ENCODE results near the gene APP. TPM values are rescaled to one million over a fixed set of nuclear protein-coding genes. Genes with fewer than 3 reads are reported as not detected.

APP gene
- total RNA-seq, 4 donors from 2014 or later = 197 to 380 (median 296) TPM

DNA sequence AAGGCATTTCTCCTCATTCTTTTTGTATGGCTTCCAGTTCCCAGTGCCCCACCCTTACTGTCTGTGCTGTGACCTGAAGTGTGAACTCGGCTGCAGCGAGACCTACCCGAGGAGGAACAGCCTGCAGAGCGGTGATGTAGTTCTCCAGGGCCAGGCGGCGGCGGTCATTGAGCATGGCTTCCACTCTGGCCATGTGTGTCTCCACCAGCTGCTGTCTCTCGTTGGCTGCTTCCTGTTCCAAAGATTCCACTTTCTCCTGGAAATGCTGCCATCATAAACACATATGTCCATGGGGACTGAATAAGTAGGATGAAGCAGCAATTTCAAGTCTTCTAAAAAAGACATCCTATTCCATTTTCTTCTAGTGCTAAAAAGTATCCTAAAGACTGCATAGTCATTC, 195.6 kb downstream of the APP start:
- TF ChIP-seq, protein P1, sequence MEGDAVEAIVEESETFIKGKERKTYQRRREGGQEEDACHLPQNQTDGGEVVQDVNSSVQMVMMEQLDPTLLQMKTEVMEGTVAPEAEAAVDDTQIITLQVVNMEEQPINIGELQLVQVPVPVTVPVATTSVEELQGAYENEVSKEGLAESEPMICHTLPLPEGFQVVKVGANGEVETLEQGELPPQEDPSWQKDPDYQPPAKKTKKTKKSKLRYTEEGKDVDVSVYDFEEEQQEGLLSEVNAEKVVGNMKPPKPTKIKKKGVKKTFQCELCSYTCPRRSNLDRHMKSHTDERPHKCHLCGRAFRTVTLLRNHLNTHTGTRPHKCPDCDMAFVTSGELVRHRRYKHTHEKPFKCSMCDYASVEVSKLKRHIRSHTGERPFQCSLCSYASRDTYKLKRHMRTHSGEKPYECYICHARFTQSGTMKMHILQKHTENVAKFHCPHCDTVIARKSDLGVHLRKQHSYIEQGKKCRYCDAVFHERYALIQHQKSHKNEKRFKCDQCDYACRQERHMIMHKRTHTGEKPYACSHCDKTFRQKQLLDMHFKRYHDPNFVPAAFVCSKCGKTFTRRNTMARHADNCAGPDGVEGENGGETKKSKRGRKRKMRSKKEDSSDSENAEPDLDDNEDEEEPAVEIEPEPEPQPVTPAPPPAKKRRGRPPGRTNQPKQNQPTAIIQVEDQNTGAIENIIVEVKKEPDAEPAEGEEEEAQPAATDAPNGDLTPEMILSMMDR (IDR thresholded peaks at IDR 0.05) = no peak
- DNase-seq (ENCODE audit: low spot score) (no peak), ATAC-seq (ENCODE audit: low FRiP score) (no peak)

DNA sequence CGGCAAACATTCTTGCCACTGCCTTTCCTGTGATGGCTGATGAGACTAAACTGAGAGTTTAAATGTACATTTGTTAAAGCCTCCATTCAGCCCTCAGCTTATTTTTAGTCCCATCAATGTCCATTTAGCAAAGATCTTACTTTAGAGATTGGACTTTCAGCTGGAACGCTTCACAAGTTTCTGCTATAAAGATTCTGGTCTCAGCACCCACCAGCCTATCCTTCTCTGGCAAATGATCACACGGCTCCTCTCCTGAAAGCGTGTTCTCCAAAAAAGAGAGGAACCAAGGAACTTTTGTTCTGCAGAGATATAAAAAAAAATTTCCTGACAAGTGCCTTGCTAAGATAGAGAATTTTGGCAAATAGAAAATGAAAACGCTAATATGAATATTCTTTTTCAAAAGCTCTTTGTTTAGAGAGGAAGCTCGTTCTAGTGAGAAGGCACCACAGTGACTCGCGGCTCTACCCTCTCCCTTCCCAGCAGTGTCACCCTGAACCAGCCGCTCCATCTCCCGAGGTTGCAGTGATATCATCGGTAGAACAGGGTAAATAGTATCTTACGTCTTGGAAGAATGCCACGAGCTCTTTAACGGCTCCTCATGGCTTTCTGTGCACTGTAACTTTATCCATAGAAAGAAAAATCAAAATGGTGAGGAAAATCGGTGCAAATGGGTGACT, 200.2 kb downstream of the APP start:
- TF ChIP-seq, protein P1 (IDR thresholded peaks at IDR 0.05) = no peak
- no peak for ATAC-seq (ENCODE audit: low FRiP score)
- no peak for DNase-seq (ENCODE audit: low spot score)

DNA sequence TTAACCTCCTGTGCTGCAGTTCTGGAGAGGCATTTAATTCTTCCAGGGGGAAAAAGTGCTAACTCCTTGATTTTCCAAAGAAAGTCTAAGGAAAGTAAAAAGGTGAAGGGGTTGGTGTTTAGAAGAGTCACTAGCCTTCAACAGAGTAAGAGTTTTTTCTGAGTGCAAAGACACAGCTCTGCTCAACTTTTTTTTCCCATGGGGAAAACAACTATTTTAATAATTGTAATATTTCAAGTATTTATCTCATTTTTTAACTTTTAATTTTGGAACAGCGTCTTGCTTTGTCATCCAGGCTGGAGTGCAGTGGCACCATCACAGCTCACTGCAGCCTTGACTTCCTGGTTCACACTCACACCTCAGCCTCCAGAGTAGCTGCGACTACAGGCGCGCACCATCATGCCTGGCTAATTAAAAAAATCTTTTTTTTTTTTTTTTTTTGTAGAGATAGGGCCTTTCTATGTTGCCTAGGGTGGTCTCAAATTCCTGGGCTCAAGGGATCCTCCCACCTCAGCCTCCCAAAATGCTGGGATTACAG, 202.6 kb downstream of the APP start:
- ATAC-seq (ENCODE audit: low FRiP score) (no peak), DNase-seq (ENCODE audit: low spot score) (no peak)
- TF ChIP-seq, protein P1 (IDR thresholded peaks at IDR 0.05) = no peak

DNA sequence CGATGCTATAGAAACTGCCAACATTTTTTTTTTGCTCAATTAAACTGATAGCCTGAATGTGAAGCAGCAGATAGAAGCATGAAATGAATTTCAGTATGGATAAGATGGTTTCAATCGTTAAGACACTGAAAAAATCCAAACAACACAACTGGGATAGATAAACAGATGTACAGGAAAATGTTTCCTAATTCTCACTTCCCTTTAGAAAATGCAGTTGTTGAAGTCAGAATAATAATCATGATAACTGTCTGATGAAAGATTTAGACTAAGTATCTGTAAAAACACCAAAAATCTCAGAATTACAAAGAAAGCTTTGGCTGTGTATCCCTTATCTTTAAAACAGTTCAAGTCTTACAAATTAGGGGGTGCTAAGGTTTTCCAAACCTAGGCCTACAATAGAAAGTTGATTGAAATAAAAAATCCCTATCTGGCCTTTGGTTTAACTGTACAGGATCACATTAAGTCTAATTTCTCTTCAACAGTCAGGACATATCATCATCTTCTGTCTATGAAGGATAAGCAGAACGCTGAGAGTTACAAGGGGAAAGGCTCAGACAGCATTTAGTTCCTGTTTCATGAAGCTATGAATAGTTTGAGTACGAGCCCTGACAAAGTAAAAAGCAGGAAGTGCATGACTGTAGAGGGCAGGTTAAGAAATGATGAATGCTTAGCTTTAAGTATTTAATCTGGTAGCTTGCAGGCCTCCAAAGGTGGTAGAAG, 203.2 kb downstream of the APP start:
- DNase-seq (ENCODE audit: low spot score) (no peak), ATAC-seq (ENCODE audit: low FRiP score) (no peak)
- TF ChIP-seq, protein P1 (IDR thresholded peaks at IDR 0.05) = no peak

DNA sequence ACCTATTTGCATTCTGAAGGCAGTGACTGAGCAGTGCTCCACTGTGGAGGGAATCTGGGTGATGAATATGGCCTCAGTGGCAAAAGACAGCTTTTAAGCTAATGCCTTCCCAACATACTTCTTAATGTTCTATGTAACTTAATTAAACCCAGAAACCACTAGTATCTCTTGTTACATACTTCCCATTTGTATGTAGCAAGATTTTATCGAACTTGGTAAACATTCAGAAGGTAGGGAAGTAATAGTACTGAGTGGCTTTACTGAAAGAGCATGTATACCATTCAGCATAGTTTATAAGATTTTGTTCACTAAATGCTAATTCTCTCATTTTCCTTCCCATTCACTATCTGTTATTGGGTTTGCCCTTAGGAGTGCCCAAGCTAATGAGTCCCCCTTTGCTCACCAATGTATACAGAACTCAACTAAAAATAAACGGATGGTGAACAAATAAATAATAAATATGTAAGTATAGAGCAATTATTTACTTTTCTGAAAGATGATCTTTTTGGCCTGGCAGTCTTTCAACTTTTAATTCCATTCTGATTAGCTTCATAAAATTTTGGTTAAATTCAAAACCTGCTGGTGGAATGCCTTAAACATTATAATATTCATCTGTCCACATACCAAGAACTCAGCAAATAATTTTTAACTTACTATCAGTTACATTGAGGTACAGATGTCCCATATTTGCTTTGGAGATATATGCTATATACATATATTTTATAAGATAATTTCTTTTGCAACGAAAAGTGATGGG, 204.4 kb downstream of the APP start:
- TF ChIP-seq, protein P1 (IDR thresholded peaks at IDR 0.05) = no peak
- DNase-seq (ENCODE audit: low spot score) (no peak), ATAC-seq (ENCODE audit: low FRiP score) (no peak)

- TF ChIP-seq, protein P1 (IDR thresholded peaks at IDR 0.05) = no peak
- no peak for DNase-seq (ENCODE audit: low spot score)
- ATAC-seq (ENCODE audit: low FRiP score) = no peak
Measured at GRCh38 chr21:25964926-25965325, 205.6 kb downstream of the APP start.

Data from omental fat pad (tissue), 4 donors.